Ramos (cell line): Measurements from ENCODE around the gene KRT31.
"Not testable (repeated sequence)": the region's sequence is repeated elsewhere in the genome, so short reads cannot be mapped to it uniquely, and the experiment has no call there.

Source experiments
- in situ Hi-C: fragments of 300-500 bp; cut with MboI; formaldehyde crosslinking; loops from one replicate; pipeline ENCODE4 v1.14.3; 2022; ENCODE audit warnings: low sequenced_read_pairs; ENCODE audit not compliant: unreplicated experiment

The KRT31 gene

GRCh38 chr17:41418116-41418860 lies 20.9 kb upstream of the KRT31 start:
- in situ Hi-C loops: no loop called here

GRCh38 chr17:41417576-41418015 lies 20.2 kb upstream of the KRT31 start:
- in situ Hi-C loops: no loop called here

- in situ Hi-C loops: no loop called here
Measured at GRCh38 chr17:41417127-41417526, 19.7 kb upstream of the KRT31 start.

- in situ Hi-C loops: no loop called here
Measured at GRCh38 chr17:41416479-41416878, 19.1 kb upstream of the KRT31 start.

GRCh38 chr17:41415833-41416335 lies 18.5 kb upstream of the KRT31 start:
- in situ Hi-C loops: no loop called here

GRCh38 chr17:41415411-41415810 lies 18.0 kb upstream of the KRT31 start:
- in situ Hi-C loops: no loop called here

- in situ Hi-C loops: no loop called here
Measured at GRCh38 chr17:41413982-41414381, 16.6 kb upstream of the KRT31 start.

GRCh38 chr17:41413353-41413957 lies 16.0 kb upstream of the KRT31 start:
- in situ Hi-C loops: no loop called here

- in situ Hi-C loops: no loop called here
Measured at GRCh38 chr17:41411072-41411840, 13.8 kb upstream of the KRT31 start.

GRCh38 chr17:41407226-41407625 lies 9.8 kb upstream of the KRT31 start:
- in situ Hi-C loops: no loop called here

- in situ Hi-C loops: no loop called here
Measured at GRCh38 chr17:41406205-41406604, 8.8 kb upstream of the KRT31 start.

GRCh38 chr17:41404024-41404671 lies 6.7 kb upstream of the KRT31 start:
- in situ Hi-C loops: no loop called here

GRCh38 chr17:41403404-41404023 lies 6.1 kb upstream of the KRT31 start:
- in situ Hi-C loops: no loop called here

GRCh38 chr17:41402161-41402560 lies 4.8 kb upstream of the KRT31 start:
- in situ Hi-C loops: no loop called here

- in situ Hi-C loops: no loop called here
Measured at GRCh38 chr17:41396340-41396739, 1.1 kb downstream of the KRT31 start.

- in situ Hi-C loops: no loop called here
Measured at GRCh38 chr17:41395611-41396010, 1.8 kb downstream of the KRT31 start.

- in situ Hi-C loops: not testable (repeated sequence)
Measured at GRCh38 chr17:41395044-41395443, 2.4 kb downstream of the KRT31 start.

- in situ Hi-C loops: no loop called here
Measured at GRCh38 chr17:41394254-41394996, 3.0 kb downstream of the KRT31 start.

- in situ Hi-C loops: no loop called here
Measured at GRCh38 chr17:41393826-41394225, 3.6 kb downstream of the KRT31 start.
